H1 (cell line): ENCODE measurements around the gene APOL2. TPM values are rescaled to one million over a fixed set of nuclear protein-coding genes. Genes with fewer than 3 reads are reported as not detected.

ENCODE experiments used
- CTCF ChIA-PET: fragments of 300-600 bp; sonication (Branson Sonifier 250); formaldehyde crosslinking; loops from one replicate; lab custom pipeline; 2021; ENCODE audit not compliant: partially characterized antibody; lab: Charles Lee
- POLR2A ChIA-PET: fragments of 300-600 bp; sonication (Branson Sonifier 250); formaldehyde crosslinking; loops from one replicate; lab custom pipeline; 2021; ENCODE audit warnings: inconsistent platforms; ENCODE audit not compliant: partially characterized antibody; lab: Charles Lee
- DNase-seq, 2 experiments: peaks; one replicate each; pipeline versions ENCODE4 v3.0.0 to v3.0.0-alpha.2; 2010 to 2022; ENCODE audit warnings: low spot score in 2 of 2, low read depth in 1 of 2, mixed read lengths in 1 of 2
- FAIRE-seq: peaks from 2 replicates; lab custom pipeline; 2011; peaks lifted over from hg19 to GRCh38; lab: Jason Lieb, UNC
- H2AFZ ChIP-seq: 2 replicates; pipeline ENCODE4 v1.8.1; 2012; ENCODE audit warnings: low read length, inconsistent platforms
- H2AK5ac ChIP-seq: 2 replicates; pipeline ENCODE4 v1.6.1; 2013; ENCODE audit warnings: low read depth, low read length
- H2BK120ac ChIP-seq: replicated peaks from 2 replicates; pipeline ENCODE3; 2013; ENCODE audit warnings: low read depth, low read length, inconsistent platforms
- H2BK12ac ChIP-seq: 2 replicates; pipeline ENCODE4 v1.6.1; 2013; ENCODE audit warnings: low read depth, low read length
- H2BK15ac ChIP-seq: 2 replicates; pipeline ENCODE4 v1.6.1; 2013; ENCODE audit warnings: low read length
- H2BK20ac ChIP-seq: 2 replicates; pipeline ENCODE4 v1.6.1; 2013; ENCODE audit warnings: low read length
- H2BK5ac ChIP-seq: 2 replicates; pipeline ENCODE4 v1.6.1; 2013; ENCODE audit warnings: low read depth, low read length
- H3K14ac ChIP-seq: 2 replicates; pipeline ENCODE4 v1.6.1; 2013; ENCODE audit warnings: inconsistent platforms; ENCODE audit not compliant: insufficient read length
- H3K18ac ChIP-seq: 2 replicates; pipeline ENCODE4 v1.6.1; 2013; ENCODE audit warnings: low read length; ENCODE audit errors: extremely low read depth
- H3K23ac ChIP-seq: 2 replicates; pipeline ENCODE4 v1.6.1; 2013; ENCODE audit warnings: inconsistent platforms; ENCODE audit not compliant: insufficient read length
- H3K23me2 ChIP-seq: 2 replicates; pipeline ENCODE4 v1.6.1; 2013; ENCODE audit warnings: low read depth, low read length
- H3K27ac ChIP-seq: 2 replicates; pipeline ENCODE4 v1.6.1; 2011; ENCODE audit warnings: low read depth, low read length, inconsistent platforms
- H3K27me3 ChIP-seq, 4 experiments: replicated peaks in 1 of 4; 1 replicate in 1 of 4; 2 replicates in 3 of 4; pipeline versions ENCODE4 v1.6.1 to v1.8.1; 2011 to 2013; ENCODE audit warnings: low read length in 3 of 4, mild to moderate bottlenecking in 3 of 4, inconsistent platforms in 2 of 4, mixed read lengths in 2 of 4, moderate library complexity in 1 of 4; ENCODE audit not compliant: control insufficient read depth in 3 of 4, insufficient read depth in 3 of 4; ENCODE audit errors: extremely low read depth in 1 of 4
- H3K36me3 ChIP-seq, 4 experiments: 2 replicates each; pipeline versions ENCODE4 v1.6.1 to v1.8.1; 2011 to 2013; ENCODE audit warnings: mild to moderate bottlenecking in 4 of 4, low read length in 3 of 4, moderate library complexity in 2 of 4, control low read depth in 1 of 4, inconsistent platforms in 1 of 4; ENCODE audit not compliant: insufficient read depth in 4 of 4, control insufficient read depth in 2 of 4
- H3K4ac ChIP-seq: replicated peaks from 2 replicates; pipeline ENCODE3; 2013; ENCODE audit warnings: low read length, low read depth, mixed read lengths, inconsistent platforms; ENCODE audit not compliant: insufficient read length
- H3K4me1 ChIP-seq, 4 experiments: replicated peaks in 1 of 4; 1 replicate in 1 of 4; 2 replicates in 3 of 4; pipeline versions ENCODE4 v1.6.1 to v1.8.1; 2011 to 2013; ENCODE audit warnings: low read length in 3 of 4, inconsistent platforms in 2 of 4, mixed read lengths in 1 of 4; ENCODE audit not compliant: insufficient read depth in 4 of 4, control insufficient read depth in 3 of 4
- H3K4me2 ChIP-seq, 2 experiments: 2 replicates each; pipeline versions ENCODE4 v1.6.1 to v1.8.1; 2011 to 2013; ENCODE audit warnings: low read depth in 2 of 2, low read length in 2 of 2, control low read depth in 1 of 2, inconsistent platforms in 1 of 2, mild to moderate bottlenecking in 1 of 2; ENCODE audit not compliant: insufficient read depth in 1 of 2
- H3K4me3 ChIP-seq, 4 experiments: fragments of 200-600, 300-600 bp in 1 of 4; sonication (generic), shearing (Covaris generic), sonication (Bioruptor Twin) in 1 of 4; 2 replicates each; pipeline versions ENCODE4 v1.5.1 to v1.8.1; 2011 to 2016; ENCODE audit warnings: low read length in 4 of 4, low read depth in 3 of 4, control low read depth in 2 of 4, inconsistent platforms in 2 of 4, mild to moderate bottlenecking in 2 of 4, mixed read lengths in 1 of 4, moderate library complexity in 1 of 4; ENCODE audit not compliant: insufficient read depth in 2 of 4; ENCODE audit errors: extremely low read depth in 1 of 4
- H3K56ac ChIP-seq: replicated peaks from 2 replicates; pipeline ENCODE3; 2013; ENCODE audit warnings: low read depth, mild to moderate bottlenecking, mixed read lengths, low read length, inconsistent platforms; ENCODE audit not compliant: insufficient read length
- H3K79me1 ChIP-seq: 2 replicates; pipeline ENCODE4 v1.6.1; 2013; ENCODE audit warnings: low read depth, low read length, control low read depth
- H3K79me2 ChIP-seq, 2 experiments: 2 replicates each; pipeline versions ENCODE4 v1.6.1 to v1.8.1; 2012 to 2013; ENCODE audit warnings: low read length in 2 of 2, mild to moderate bottlenecking in 2 of 2, inconsistent platforms in 1 of 2; ENCODE audit not compliant: insufficient read depth in 2 of 2, control insufficient read depth in 1 of 2
- H3K9ac ChIP-seq, 4 experiments: replicated peaks in 1 of 4; 1 replicate in 1 of 4; 2 replicates in 3 of 4; pipeline versions ENCODE4 v1.6.1 to v1.8.1; 2011 to 2013; ENCODE audit warnings: low read depth in 3 of 4, low read length in 3 of 4, control low read depth in 2 of 4, mild to moderate bottlenecking in 2 of 4, moderate library complexity in 2 of 4, inconsistent platforms in 1 of 4; ENCODE audit errors: extremely low read depth in 1 of 4
- H3K9me3 ChIP-seq, 2 experiments: 2 replicates each; pipeline versions ENCODE4 v1.6.1 to v1.8.1; 2012 to 2013; ENCODE audit warnings: mild to moderate bottlenecking in 2 of 2, moderate library complexity in 2 of 2, control low read depth in 1 of 2, inconsistent platforms in 1 of 2, low read depth in 1 of 2, low read length in 1 of 2, mixed read lengths in 1 of 2; ENCODE audit not compliant: insufficient read depth in 2 of 2
- H4K20me1 ChIP-seq, 2 experiments: replicated peaks in 1 of 2; 2 replicates each; pipeline versions ENCODE3 to v1.8.1; 2011 to 2013; ENCODE audit warnings: inconsistent platforms in 2 of 2, low read length in 2 of 2, mild to moderate bottlenecking in 1 of 2; ENCODE audit not compliant: insufficient read depth in 2 of 2, control insufficient read depth in 1 of 2
- H4K5ac ChIP-seq: 2 replicates; pipeline ENCODE4 v1.6.1; 2013; ENCODE audit warnings: low read length, low read depth, mixed read lengths, inconsistent platforms; ENCODE audit not compliant: insufficient read length
- H4K8ac ChIP-seq: 2 replicates; pipeline ENCODE4 v1.8.0; 2013; ENCODE audit warnings: mild to moderate bottlenecking, moderate library complexity, low read length, inconsistent platforms; ENCODE audit not compliant: insufficient read depth; ENCODE audit errors: extremely low read depth
- H4K91ac ChIP-seq: replicated peaks from 2 replicates; pipeline ENCODE3; 2013; ENCODE audit warnings: low read length, mixed read lengths, inconsistent platforms; ENCODE audit not compliant: insufficient read length
- POLR2A ChIP-seq, 2 experiments: IDR thresholded peaks; 1 replicate in 1 of 2; 2 replicates in 1 of 2; pipeline ENCODE4 v1.6.1; 2011; ENCODE audit warnings: low read depth in 2 of 2, low read length in 2 of 2, mild to moderate bottlenecking in 2 of 2; ENCODE audit errors: control extremely low read depth in 1 of 2
- RBBP5 ChIP-seq: IDR thresholded peaks from 2 replicates; pipeline ENCODE4 v1.7.1; 2012; ENCODE audit warnings: low read depth, mild to moderate bottlenecking, inconsistent platforms, low read length, moderate library complexity, borderline replicate concordance
- SP2 ChIP-seq: IDR thresholded peaks from 2 replicates; pipeline ENCODE4 v1.6.1; 2012; ENCODE audit warnings: mild to moderate bottlenecking, low read length, inconsistent platforms
- SUZ12 ChIP-seq: fragments of 200-600 bp; sonication (generic); IDR thresholded peaks from 2 replicates; pipeline ENCODE4 v1.6.1; 2012; ENCODE audit warnings: mild to moderate bottlenecking, inconsistent platforms, low read length, moderate library complexity, mixed read lengths
- TAF7 ChIP-seq: optimal IDR thresholded peaks from 2 replicates; pipeline ENCODE3; 2011; ENCODE audit warnings: low read depth, mild to moderate bottlenecking, inconsistent platforms, low read length, moderate library complexity, borderline replicate concordance
- WGBS, 2 experiments: shearing (Covaris generic) in 1 of 2; methylation state at CpG; one replicate each; pipeline versions ENCODE4 v1.1.6 to v1.1.7; 2013 to 2015; ENCODE audit warnings: low lambda C conversion rate in 2 of 2, mixed read lengths in 2 of 2, inconsistent platforms in 1 of 2, low coverage in 1 of 2, missing lambda C conversion rate in 1 of 2; ENCODE audit not compliant: insufficient replicate concordance in 2 of 2, insufficient coverage in 1 of 2, insufficient read length in 1 of 2; ENCODE audit errors: extremely low coverage in 1 of 2, missing lambda C conversion rate in 1 of 2; 5-methylcytosine and 5-hydroxymethylcytosine counted together
- polyA plus RNA-seq, 7 experiments: library from polyadenylated mRNA; depleted of rRNA in 3 of 7; stranded (reverse) in 5 of 7; unstranded in 2 of 7; fragments of >200 nt in 5 of 7; fragments of 200-250 nt in 2 of 7; gene quantifications; 1 replicate in 5 of 7; 2 replicates in 1 of 7; 4 replicates in 1 of 7; pipeline versions ENCODE4 v1.2.1 to v1.2.3, GENCODE V29; 2011 to 2013; ENCODE audit warnings: missing spikeins in 2 of 7, mixed read lengths in 2 of 7
- total RNA-seq: library from RNA; stranded (reverse); fragmentation: NEBNext Ultra II Directional; extraction: Animal tissue kit (Norgen Biotek cat#: 25700); gene quantifications from 2 replicates; pipeline ENCODE4 v1.2.1, GENCODE V29; 2021
- TF ChIP-seq, protein P1 (sequence below), 3 experiments: IDR thresholded peaks; 1 replicate in 2 of 3; 2 replicates in 1 of 3; pipeline versions ENCODE4 v1.5.1 to v1.6.1; 2011; ENCODE audit warnings: low read length in 3 of 3, mild to moderate bottlenecking in 3 of 3, inconsistent platforms in 2 of 3, low read depth in 1 of 3, moderate library complexity in 1 of 3; ENCODE audit not compliant: insufficient read depth in 1 of 3; ENCODE audit errors: control extremely low read depth in 1 of 3
- TF ChIP-seq, protein P2 (sequence below): IDR thresholded peaks from 2 replicates; pipeline ENCODE4 v1.6.1; 2012; ENCODE audit warnings: low read length, inconsistent platforms

APOL2 gene
- total and polyA plus RNA-seq, 2 of the 8 experiments (the other 6 are each of a cell fraction or from before 2014, with no cell fraction given): 8.1 to 11.0 TPM

DNA sequence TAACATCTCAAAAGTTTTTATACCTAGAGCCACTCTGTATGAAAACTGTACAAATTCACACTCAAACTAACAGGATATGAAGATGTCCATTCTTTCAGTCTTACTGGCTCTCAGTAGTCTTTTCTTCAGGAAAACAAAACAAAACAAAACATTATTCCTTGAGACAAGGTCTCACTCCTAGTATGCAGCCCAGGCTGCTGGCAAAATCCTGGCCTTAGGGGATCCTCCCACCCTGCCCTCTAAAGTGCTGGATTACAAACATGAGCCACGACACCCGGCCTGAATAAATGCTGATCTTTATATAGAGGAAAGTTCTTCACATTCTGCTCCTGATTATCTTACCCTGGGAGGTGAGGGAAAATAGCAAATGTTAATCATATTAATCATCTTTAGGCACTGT, 5.1 kb downstream of the APOL2 start:
- H3K9me3 ChIP-seq: no peaks in the 10 kb centered on the region
- no peak overlapping the region for H3K18ac ChIP-seq
- CTCF ChIA-PET: interaction anchor here (0.9 to 4.0 kb wide), 2 partner anchors 43 to 53 kb away, joined by 3 to 20 read pairs; no protein-coding TSS in a partner anchor
- no peak overlapping the region for H2BK20ac ChIP-seq
- peaks cover 1% of the 10 kb centered on the region for H3K23me2 ChIP-seq
- TF ChIP-seq RBBP5 (no peak), SUZ12 (no peak), POLR2A (IDR thresholded peaks at IDR 0.05; ENCODE audit: control extremely low read depth in 1 of 2, low read depth in 2 of 2, low read length in 2 of 2) (no peak), SP2 (no peak), TAF7 (no peak)
- TF ChIP-seq, protein P1, sequence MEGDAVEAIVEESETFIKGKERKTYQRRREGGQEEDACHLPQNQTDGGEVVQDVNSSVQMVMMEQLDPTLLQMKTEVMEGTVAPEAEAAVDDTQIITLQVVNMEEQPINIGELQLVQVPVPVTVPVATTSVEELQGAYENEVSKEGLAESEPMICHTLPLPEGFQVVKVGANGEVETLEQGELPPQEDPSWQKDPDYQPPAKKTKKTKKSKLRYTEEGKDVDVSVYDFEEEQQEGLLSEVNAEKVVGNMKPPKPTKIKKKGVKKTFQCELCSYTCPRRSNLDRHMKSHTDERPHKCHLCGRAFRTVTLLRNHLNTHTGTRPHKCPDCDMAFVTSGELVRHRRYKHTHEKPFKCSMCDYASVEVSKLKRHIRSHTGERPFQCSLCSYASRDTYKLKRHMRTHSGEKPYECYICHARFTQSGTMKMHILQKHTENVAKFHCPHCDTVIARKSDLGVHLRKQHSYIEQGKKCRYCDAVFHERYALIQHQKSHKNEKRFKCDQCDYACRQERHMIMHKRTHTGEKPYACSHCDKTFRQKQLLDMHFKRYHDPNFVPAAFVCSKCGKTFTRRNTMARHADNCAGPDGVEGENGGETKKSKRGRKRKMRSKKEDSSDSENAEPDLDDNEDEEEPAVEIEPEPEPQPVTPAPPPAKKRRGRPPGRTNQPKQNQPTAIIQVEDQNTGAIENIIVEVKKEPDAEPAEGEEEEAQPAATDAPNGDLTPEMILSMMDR (IDR thresholded peaks at IDR 0.05; ENCODE audit: control extremely low read depth in 1 of 3, insufficient read depth in 1 of 3, low read depth in 1 of 3, low read length in 3 of 3): no peak
- TF ChIP-seq, protein P2, sequence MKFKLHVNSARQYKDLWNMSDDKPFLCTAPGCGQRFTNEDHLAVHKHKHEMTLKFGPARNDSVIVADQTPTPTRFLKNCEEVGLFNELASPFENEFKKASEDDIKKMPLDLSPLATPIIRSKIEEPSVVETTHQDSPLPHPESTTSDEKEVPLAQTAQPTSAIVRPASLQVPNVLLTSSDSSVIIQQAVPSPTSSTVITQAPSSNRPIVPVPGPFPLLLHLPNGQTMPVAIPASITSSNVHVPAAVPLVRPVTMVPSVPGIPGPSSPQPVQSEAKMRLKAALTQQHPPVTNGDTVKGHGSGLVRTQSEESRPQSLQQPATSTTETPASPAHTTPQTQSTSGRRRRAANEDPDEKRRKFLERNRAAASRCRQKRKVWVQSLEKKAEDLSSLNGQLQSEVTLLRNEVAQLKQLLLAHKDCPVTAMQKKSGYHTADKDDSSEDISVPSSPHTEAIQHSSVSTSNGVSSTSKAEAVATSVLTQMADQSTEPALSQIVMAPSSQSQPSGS: no peak
- DNase-seq (no peak), FAIRE-seq (no peak)
- POLR2A ChIA-PET: interaction anchor here (1.6 kb wide), 1 partner anchor 9 kb away, joined by 3 read pairs; no protein-coding TSS in a partner anchor
- no peak overlapping the region for H2AK5ac ChIP-seq
- no peak overlapping the region for H2BK5ac ChIP-seq
- H4K20me1 ChIP-seq: no peaks in the 10 kb centered on the region
- H2AFZ ChIP-seq: no peak overlapping the region
- H4K91ac ChIP-seq: no peak overlapping the region
- 86% methylated on average over 2 of the region's 2 CpGs; no CpG with 5 or more reads in 1 of the 2 experiments for WGBS, 2 experiments
- H2BK120ac ChIP-seq: no peak overlapping the region
- H3K27ac ChIP-seq: no peak overlapping the region
- H3K36me3 ChIP-seq: peaks cover 0 to 3% (median 0%) of the 10 kb centered on the region in 4 experiments; a peak in 1 of 8 replicates
- no peak overlapping the region for H3K4me2 ChIP-seq
- H3K23ac ChIP-seq: no peak overlapping the region
- no peaks in the 10 kb centered on the region for H3K27me3 ChIP-seq
- H3K4me3 ChIP-seq: no peak overlapping the region
- H4K8ac ChIP-seq: no peak overlapping the region
- H3K79me1 ChIP-seq: no peaks in the 10 kb centered on the region
- H3K56ac ChIP-seq: no peak overlapping the region
- H2BK12ac ChIP-seq: no peak overlapping the region
- H3K79me2 ChIP-seq: peaks cover 0 to 5% of the 10 kb centered on the region in 2 experiments; a peak in 1 of 4 replicates
- no peak overlapping the region for H2BK15ac ChIP-seq
- no peak overlapping the region for H3K9ac ChIP-seq
- H4K5ac ChIP-seq: no peak overlapping the region
- peaks cover 0 to 10% (median 5%) of the 10 kb centered on the region in 4 experiments; a peak in 5 of 7 replicates for H3K4me1 ChIP-seq
- H3K14ac ChIP-seq: no peak overlapping the region
- H3K4ac ChIP-seq: no peak overlapping the region
